Kidney (tissue), 14 donors: ENCODE data around the gene PLCD3. TPM values are rescaled to one million over a fixed set of nuclear protein-coding genes. Genes with fewer than 3 reads are reported as not detected.
A peak's percentile ranks its signal among the peaks of the same experiment; 100 is the strongest.

Experiments used
- DNase-seq, 5 donors: peaks; one replicate each; pipeline ENCODE4 v3.0.0-alpha.2; 2013 to 2020
- FAIRE-seq: peaks from 2 replicates; lab custom pipeline; 2012; peaks lifted over from hg19 to GRCh38; lab: Jason Lieb, UNC
- H3K27ac ChIP-seq, 2 donors: one replicate each; pipeline ENCODE4 v1.7.0; 2013; ENCODE audit warnings: low read depth in 2 of 2, low read length in 2 of 2, inconsistent platforms in 1 of 2
- H3K27me3 ChIP-seq: one replicate; pipeline ENCODE4 v1.7.1; 2013; ENCODE audit warnings: low read length, inconsistent platforms; ENCODE audit not compliant: control insufficient read depth, insufficient read depth
- H3K36me3 ChIP-seq, 3 donors: one replicate each; pipeline versions ENCODE4 v1.7.0 to v1.7.1; 2013; ENCODE audit warnings: low read length in 3 of 3, control low read depth in 1 of 3, inconsistent platforms in 1 of 3; ENCODE audit not compliant: insufficient read depth in 3 of 3, control insufficient read depth in 2 of 3
- H3K4me1 ChIP-seq, 3 donors: one replicate each; pipeline versions ENCODE4 v1.7.0 to v1.7.1; 2013; ENCODE audit warnings: low read length in 3 of 3, inconsistent platforms in 1 of 3, low read depth in 1 of 3; ENCODE audit not compliant: control insufficient read depth in 2 of 3, insufficient read depth in 2 of 3
- H3K4me3 ChIP-seq, 3 donors: one replicate each; pipeline versions ENCODE4 v1.7.0 to v1.8.1; 2013; ENCODE audit warnings: low read length in 3 of 3, control low read depth in 1 of 3, inconsistent platforms in 1 of 3
- H3K9ac ChIP-seq, 3 donors: one replicate each; pipeline versions ENCODE4 v1.7.0 to v1.7.1; 2013; ENCODE audit warnings: low read length in 3 of 3, control low read depth in 1 of 3, inconsistent platforms in 1 of 3
- H3K9me3 ChIP-seq, 3 donors: one replicate each; pipeline versions ENCODE4 v1.7.0 to v1.7.1; 2013; ENCODE audit warnings: low read length in 3 of 3, control low read depth in 1 of 3, inconsistent platforms in 1 of 3; ENCODE audit not compliant: control insufficient read depth in 2 of 3, insufficient read depth in 1 of 3
- intact Hi-C: fragments of 100-400 bp; cut with DNase I; formaldehyde crosslinking; loops from one replicate; pipeline ENCODE4 v1.11.1; 2022
- polyA plus RNA-seq: library from polyadenylated mRNA; stranded (reverse); fragments of 350-450 nt; fragmentation: Illumina TruSeq; extraction: RNeasy Lipid Tissue Mini Kit (QIAGEN cat#74804); gene quantifications from one replicate; pipeline ENCODE4 v1.2.3, GENCODE V29; 2014; ENCODE audit warnings: low read depth, low replicate concordance; ENCODE audit not compliant: insufficient read depth
- total RNA-seq: library from RNA; stranded (reverse); fragmentation: NEBNext Ultra II Directional; extraction: Animal tissue kit (Norgen Biotek cat#: 25700); gene quantifications from one replicate; pipeline ENCODE4 v1.2.1, GENCODE V29; 2021
- TF ChIP-seq, protein P1 (sequence below): IDR thresholded peaks from 3 replicates; pipeline ENCODE4 v1.5.1; 2012; ENCODE audit warnings: mild to moderate bottlenecking, moderate library complexity, borderline replicate concordance; ENCODE audit not compliant: insufficient read depth; ENCODE audit errors: extremely low read depth
- donor health status: control.
- donor health status: control.
- donor health status: control.
- donor health status: control.
- donor health status: control.
- donor health status: DM: yes; HTN: yes; CAD: no.
- donor health status: Normal renal cell carcinoma (clear cell type).

Gene PLCD3
- total and polyA plus RNA-seq, 2 donors from 2014 or later: 14.8 to 111 TPM

DNA sequence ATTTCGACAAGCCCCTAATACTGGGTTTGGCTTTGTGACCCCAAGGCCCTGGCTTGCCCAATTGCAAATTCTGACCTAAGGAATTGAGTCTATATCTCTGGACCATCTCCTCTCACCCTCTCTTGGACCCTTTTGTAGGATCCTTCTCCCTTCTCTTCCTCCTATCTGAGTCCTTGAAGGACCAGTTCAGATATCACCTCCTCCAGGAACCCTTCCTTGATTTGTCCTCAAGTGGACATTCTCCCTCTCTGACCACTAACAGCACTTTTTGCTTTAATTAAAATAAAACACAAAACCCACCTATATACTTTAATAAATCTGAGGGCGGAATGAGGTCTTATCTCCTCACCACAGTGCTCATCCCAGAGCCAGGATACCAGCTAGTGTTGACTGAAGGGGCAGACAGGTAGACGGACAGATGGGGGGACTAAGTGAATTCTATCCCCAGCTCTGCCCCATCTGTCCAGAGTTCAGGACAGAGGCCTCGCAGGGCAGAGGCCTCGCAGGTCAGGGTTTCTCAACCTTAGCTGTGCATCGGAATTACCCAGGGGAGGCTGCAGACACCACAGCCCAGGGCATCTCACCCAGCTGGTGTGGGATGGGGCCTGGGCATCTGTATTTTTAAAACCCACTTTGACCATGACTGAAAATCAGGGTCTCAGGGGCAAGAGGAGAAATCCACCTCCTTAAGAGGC lies 9.1 kb downstream of the PLCD3 start:
- peaks cover 0 to 12% (median 3%) of the 10 kb centered on the region in 3 donors for H3K4me1 ChIP-seq
- intact Hi-C loops: no loop called here
- H3K27ac ChIP-seq: no peak overlapping the region

DNA sequence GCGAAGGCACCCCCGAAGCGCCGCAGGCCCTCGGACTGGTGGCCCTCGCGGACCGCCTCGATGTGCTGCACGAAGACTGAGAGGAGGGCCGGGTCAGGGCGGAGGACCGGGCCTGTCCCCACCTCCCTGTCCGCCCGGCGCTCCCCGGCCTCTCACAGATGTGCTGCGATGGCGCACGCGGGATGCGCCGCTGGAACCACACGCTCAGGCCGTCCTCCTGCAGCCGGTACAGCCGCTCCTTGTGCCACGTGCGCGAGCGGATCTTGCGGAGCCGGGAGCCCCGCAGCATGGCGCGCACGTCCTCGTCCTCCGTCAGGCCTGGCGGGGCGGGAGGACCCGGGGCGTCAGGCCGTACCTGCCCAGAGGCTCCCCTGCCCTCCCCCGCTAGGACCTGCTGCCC lies 11.3 kb downstream of the PLCD3 start:
- H3K4me3 ChIP-seq: no peak overlapping the region
- H3K36me3 ChIP-seq: no peaks in the 10 kb centered on the region
- TF ChIP-seq, protein P1, sequence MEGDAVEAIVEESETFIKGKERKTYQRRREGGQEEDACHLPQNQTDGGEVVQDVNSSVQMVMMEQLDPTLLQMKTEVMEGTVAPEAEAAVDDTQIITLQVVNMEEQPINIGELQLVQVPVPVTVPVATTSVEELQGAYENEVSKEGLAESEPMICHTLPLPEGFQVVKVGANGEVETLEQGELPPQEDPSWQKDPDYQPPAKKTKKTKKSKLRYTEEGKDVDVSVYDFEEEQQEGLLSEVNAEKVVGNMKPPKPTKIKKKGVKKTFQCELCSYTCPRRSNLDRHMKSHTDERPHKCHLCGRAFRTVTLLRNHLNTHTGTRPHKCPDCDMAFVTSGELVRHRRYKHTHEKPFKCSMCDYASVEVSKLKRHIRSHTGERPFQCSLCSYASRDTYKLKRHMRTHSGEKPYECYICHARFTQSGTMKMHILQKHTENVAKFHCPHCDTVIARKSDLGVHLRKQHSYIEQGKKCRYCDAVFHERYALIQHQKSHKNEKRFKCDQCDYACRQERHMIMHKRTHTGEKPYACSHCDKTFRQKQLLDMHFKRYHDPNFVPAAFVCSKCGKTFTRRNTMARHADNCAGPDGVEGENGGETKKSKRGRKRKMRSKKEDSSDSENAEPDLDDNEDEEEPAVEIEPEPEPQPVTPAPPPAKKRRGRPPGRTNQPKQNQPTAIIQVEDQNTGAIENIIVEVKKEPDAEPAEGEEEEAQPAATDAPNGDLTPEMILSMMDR: no peak
- no peak overlapping the region for H3K9ac ChIP-seq
- H3K27me3 ChIP-seq: no peaks in the 10 kb centered on the region
- no peaks in the 10 kb centered on the region for H3K4me1 ChIP-seq
- intact Hi-C loops: no loop called here
- FAIRE-seq (no peak), DNase-seq (peak in 3 of 5 donors; percentile 18 to 78 (median 52))
- H3K9me3 ChIP-seq: no peaks in the 10 kb centered on the region
- H3K27ac ChIP-seq: no peak overlapping the region

More for the DNA sequence above, 9.1 kb downstream of the PLCD3 start:
- DNase-seq (peak in 1 of 5 donors; percentile 24), FAIRE-seq (no peak)
- TF ChIP-seq, protein P1: no peak
- Histone ChIP-seq H3K27me3 (no peaks in the 10 kb centered on the region), H3K9me3 (no peaks in the 10 kb centered on the region), H3K36me3 (no peaks in the 10 kb centered on the region), H3K4me3 (no peak overlapping the region), H3K9ac (no peak overlapping the region)

DNA sequence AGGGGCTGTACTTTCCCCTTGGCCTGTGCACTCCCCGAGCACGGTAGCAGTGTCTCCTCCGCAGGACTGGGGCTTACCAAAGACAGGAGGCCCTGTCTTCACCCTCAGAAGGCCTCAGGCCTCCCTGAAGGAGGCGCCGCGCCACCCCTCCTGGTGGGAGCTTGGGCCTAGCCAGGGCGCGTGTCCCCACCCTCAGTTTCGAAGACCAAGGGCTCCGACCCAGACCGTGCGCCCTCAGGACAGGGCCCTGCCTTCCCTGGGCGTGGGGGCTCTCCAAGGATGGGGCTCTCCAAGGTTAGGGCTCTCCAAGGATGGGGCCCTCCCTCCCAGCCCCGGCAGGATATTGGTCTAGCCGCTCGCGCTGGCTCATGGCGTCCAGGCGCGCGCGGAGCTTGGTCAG lies 11.8 kb downstream of the PLCD3 start:
- H3K9me3 ChIP-seq: no peaks in the 10 kb centered on the region
- no peak overlapping the region for H3K4me3 ChIP-seq
- H3K4me1 ChIP-seq: no peaks in the 10 kb centered on the region
- no peak for FAIRE-seq
- H3K27ac ChIP-seq: no peak overlapping the region
- no peaks in the 10 kb centered on the region for H3K36me3 ChIP-seq
- no peaks in the 10 kb centered on the region for H3K27me3 ChIP-seq
- intact Hi-C loops: no loop called here
- TF ChIP-seq, protein P1: no peak
- H3K9ac ChIP-seq: no peak overlapping the region
- no peak for DNase-seq
